Measurements from ENCODE around the gene STK39.
"Not testable (repeated sequence)": the region's sequence is repeated elsewhere in the genome, so short reads cannot be mapped to it uniquely, and the experiment has no call there.

Gene STK39

GRCh38 chr2:168135630-168136029 lies 111.8 kb downstream of the STK39 start:
- no peak for DNase-seq

DNA sequence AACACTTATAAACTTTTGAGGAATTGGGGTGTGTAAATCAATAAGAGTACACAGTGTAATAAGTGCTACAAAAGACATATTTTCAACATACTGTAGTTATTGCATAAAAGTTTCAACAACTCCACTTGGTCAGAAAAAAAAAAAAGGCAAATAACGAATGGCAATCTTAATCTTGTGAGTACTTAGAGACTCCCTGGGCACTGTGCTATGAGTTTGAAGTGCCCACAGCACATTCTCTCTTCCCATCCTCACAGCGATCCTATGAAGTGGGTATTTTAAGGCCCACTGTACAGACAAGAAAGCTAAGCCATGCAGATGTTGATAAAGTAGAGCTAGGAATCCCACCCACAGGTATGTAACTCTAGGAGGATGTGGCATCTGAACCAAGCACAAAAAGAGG lies 112.3 kb downstream of the STK39 start:
- no peak for DNase-seq

GRCh38 chr2:168134485-168134884 lies 112.9 kb downstream of the STK39 start:
- DNase-seq: no peak

GRCh38 chr2:168132389-168132788 lies 115.0 kb downstream of the STK39 start:
- DNase-seq: no peak

GRCh38 chr2:168130346-168130745 lies 117.0 kb downstream of the STK39 start:
- DNase-seq: no peak

- DNase-seq: no peak
Measured at GRCh38 chr2:168127371-168127770, 120.0 kb downstream of the STK39 start.

DNA sequence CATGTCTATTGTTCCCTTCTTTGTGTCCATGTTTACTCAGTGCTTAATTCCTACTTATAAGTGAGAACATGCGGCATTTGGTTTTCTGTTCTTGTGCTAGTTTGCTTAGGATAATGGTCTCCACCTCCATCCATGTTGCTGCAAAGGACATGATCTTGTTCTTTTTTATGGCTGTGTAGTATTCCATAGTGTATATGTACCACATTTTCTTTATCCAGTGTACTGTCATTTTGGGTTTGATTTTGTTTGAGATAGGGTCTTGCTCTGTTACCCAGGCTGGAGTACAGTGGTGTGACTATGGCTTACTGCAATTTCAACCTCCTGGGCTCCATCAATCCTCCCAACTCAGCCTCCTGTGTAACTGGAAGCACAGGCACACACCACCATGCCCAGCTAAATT lies 125.2 kb downstream of the STK39 start:
- DNase-seq: not testable (repeated sequence)

- no peak for DNase-seq
Measured at GRCh38 chr2:168120730-168121129, 126.7 kb downstream of the STK39 start.

- DNase-seq: no peak
Measured at GRCh38 chr2:168120310-168120709, 127.1 kb downstream of the STK39 start.

GRCh38 chr2:168119515-168120141 lies 127.8 kb downstream of the STK39 start:
- DNase-seq: peak; percentile 33

DNA sequence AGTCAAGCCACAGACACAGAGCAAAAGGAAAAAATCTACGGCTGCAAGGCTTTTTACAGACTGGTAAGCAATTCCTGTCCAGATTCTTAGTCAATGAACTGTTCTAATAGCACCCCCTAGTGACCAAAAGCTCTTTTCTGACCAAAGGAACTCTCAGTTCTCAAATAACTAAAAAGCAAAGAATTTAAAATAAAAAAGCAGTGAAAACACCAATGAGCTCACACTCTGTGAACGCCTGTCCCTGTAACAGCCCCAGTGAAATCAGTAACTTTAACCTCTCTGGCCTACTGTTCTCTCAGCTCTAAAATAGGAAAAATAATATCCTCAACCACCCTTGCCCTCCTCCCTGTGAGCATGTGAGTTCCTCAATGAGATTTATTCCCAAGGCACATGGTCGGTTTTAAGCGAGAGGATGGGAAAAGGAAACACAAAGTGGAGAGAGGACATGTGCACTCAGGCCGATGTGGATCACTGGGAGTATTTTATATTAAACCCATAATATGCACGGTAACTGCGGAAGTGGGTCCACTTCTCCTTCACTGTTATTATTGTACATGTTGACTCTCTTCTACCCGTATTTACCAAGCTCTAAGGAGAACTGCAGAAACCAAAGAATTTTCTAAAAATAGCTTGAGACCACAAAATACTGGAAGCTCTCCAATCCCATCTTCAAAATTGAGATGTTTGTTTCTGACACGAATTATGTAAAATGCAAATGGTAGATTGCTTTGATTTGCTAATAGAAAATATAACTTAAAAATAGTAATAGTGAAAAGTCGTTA lies 128.5 kb downstream of the STK39 start:
- DNase-seq: peak; percentile 68

DNA sequence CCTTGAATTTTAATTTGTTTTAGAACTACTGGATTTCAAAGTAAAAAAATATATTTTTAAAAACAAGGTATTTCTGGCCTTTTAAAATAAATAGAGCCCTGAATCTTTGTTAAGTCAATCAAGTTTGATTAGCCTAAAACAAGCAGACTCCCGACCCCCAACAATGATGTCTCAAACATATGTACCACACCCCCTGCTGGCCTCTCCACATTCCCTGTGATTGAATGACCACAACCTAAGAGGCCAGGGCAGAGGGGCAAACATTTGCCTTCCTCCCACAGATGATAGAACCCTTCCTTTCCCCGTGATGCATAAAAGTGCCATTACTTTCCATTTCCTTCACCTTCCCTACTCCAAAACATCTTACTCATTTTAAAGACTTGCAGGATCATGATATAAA lies 130.9 kb downstream of the STK39 start:
- no peak for DNase-seq

- no peak for DNase-seq
Measured at GRCh38 chr2:168114619-168115018, 132.8 kb downstream of the STK39 start.

DNA sequence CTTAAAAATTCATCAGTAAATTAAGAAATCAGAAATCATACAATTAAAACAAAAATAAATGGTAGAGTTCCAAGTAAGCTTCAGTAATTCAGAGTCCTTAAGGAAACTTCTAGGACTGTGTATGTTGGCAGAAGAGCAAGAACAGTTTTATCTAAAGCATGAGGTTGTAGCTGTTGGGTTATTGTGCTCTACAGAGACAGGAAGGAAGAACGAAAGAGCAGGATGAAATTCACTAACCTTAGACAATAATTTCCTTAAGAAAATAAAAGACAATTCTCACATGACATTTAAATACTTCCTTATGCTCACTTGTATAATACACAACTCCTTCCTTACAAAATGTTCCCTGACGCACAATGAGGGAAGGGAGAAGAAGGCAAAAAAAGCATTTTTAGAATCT lies 133.4 kb downstream of the STK39 start:
- no peak for DNase-seq

- DNase-seq: no peak
Measured at GRCh38 chr2:168107322-168107721, 140.1 kb downstream of the STK39 start.

DNA sequence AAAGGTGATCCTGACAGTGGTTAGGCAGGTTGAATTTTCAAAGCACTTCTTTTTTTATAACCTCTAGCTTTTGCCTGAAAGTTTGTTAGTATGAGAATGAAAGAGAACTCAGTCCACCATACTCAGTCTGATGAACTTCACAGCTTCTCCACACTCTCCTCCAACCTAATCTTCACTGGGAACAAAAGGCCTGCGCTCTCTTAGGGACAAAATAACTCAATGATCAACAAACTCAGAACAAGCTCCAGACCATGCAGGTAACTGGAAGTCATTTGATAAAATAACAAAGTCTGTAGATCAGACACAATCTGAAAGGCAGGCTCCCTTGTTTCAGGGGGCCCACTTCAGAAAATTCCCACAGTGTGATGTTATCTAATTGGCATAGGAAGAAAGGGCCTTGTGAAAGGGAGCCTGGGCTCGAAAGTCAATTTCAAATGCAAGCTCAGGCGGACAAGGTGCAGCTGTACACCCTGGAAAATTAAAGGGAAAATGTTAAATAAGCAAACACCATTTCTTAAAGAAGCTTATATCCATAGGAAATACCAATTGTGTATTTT lies 142.2 kb downstream of the STK39 start:
- no peak for DNase-seq

- DNase-seq: no peak
Measured at GRCh38 chr2:168097431-168097830, 150.0 kb downstream of the STK39 start.

GRCh38 chr2:168096158-168096557 lies 151.2 kb downstream of the STK39 start:
- no peak for DNase-seq

GRCh38 chr2:168091986-168092385 lies 155.4 kb downstream of the STK39 start:
- DNase-seq: no peak

DNA sequence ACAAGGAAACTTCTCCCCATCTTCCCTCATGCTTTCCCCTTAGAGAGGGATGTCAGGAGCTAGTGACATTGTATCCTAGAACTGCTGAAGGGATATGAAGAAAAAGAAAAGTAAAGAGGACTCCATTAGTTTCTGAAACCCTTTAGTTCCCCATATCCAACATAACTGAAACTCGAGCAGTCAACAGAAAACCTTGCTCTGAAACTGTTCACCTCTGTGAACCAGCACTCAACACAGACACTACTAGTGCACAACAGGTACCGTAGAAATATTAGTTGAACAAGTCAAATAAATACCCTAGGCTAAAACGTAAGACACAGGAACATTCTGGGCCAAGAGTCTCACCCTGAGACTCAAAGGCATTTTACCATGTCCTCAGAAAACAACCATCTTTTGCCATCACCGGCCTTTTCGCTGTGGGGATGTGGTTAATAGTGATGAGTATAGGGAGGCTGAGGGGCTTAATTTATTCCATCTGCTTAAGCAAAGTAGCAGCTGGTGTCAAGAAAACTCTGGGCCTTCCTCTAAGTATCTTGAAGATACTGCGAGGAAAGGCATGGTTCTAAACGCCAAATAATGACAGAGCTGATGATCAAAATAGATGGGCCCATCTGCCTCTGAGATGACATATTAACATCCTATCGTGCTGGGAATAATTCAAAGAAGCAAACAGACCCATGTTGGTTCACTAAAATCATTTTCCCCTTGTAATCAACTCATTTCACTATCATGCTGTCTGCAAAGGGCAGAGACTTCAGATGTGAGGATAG lies 156.8 kb downstream of the STK39 start:
- no peak for DNase-seq

GRCh38 chr2:168089200-168089599 lies 158.2 kb downstream of the STK39 start:
- DNase-seq: no peak

- no peak for DNase-seq
Measured at GRCh38 chr2:168087401-168087800, 160.0 kb downstream of the STK39 start.

DNA sequence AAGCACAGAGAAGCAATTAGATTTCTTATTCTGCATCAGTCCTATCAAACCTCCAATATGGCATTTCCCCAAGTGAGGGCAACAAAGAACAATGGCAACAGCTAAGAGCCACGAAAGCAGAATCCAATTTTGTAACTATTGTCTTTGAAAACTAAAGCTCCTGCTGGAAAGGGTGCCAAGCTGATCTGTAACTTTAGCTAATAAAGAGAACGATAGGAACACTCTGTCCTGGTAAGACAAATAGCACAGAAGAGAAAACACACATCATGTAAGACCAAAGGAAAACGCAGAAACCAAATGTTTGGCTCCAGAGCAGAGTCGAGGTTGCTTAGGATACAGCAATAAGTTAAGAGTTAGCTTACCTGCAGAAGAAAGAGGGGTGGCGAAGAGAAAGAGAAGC lies 160.5 kb downstream of the STK39 start:
- no peak for DNase-seq

All from right kidney (tissue), 1 donor.